Lung (tissue), 12 donors: ENCODE data around the gene BCL7C. TPM values are rescaled to one million over a fixed set of nuclear protein-coding genes. Genes with fewer than 3 reads are reported as not detected.

Experiments
- ATAC-seq: fragments of 200-7000 bp; cut with Tn5 transposase; one replicate; pipeline ENCODE4 v1.9.1; 2020; ENCODE audit warnings: moderate number of reproducible peaks; ENCODE audit not compliant: insufficient read depth, low FRiP score
- DNase-seq, 3 donors: peaks; one replicate each; pipeline ENCODE4 v3.0.0-alpha.2; 2013 to 2017
- H3K27ac ChIP-seq, 2 donors: one replicate each; pipeline ENCODE4 v1.5.1; 2013; ENCODE audit warnings: mild to moderate bottlenecking in 2 of 2, moderate library complexity in 2 of 2, control low read depth in 1 of 2, inconsistent platforms in 1 of 2, low read depth in 1 of 2, low read length in 1 of 2
- H3K27me3 ChIP-seq, 3 donors: one replicate each; pipeline ENCODE4 v1.5.1; 2013; ENCODE audit warnings: low read length in 2 of 3; ENCODE audit not compliant: control insufficient read depth in 3 of 3, insufficient read depth in 3 of 3
- H3K36me3 ChIP-seq, 4 donors: one replicate each; pipeline ENCODE4 v1.5.1; 2013; ENCODE audit warnings: low read length in 4 of 4, mild to moderate bottlenecking in 1 of 4, moderate library complexity in 1 of 4; ENCODE audit not compliant: control insufficient read depth in 4 of 4, insufficient read depth in 4 of 4
- H3K4me1 ChIP-seq, 5 donors: one replicate each; pipeline ENCODE4 v1.5.1; 2013; ENCODE audit warnings: low read length in 5 of 5, mild to moderate bottlenecking in 2 of 5, moderate library complexity in 1 of 5; ENCODE audit not compliant: control insufficient read depth in 5 of 5, insufficient read depth in 5 of 5
- H3K4me3 ChIP-seq: one replicate; pipeline ENCODE4 v1.5.1; 2013; ENCODE audit warnings: mild to moderate bottlenecking, control low read depth, moderate library complexity
- H3K9ac ChIP-seq, 2 donors: one replicate each; pipeline ENCODE4 v1.5.1; 2013; ENCODE audit warnings: low read length in 2 of 2, control low read depth in 1 of 2; ENCODE audit not compliant: insufficient read depth in 1 of 2
- H3K9me3 ChIP-seq, 4 donors: one replicate each; pipeline ENCODE4 v1.5.1; 2013; ENCODE audit warnings: low read length in 3 of 4, mild to moderate bottlenecking in 1 of 4, moderate library complexity in 1 of 4; ENCODE audit not compliant: control insufficient read depth in 4 of 4, insufficient read depth in 3 of 4
- CTCF ChIP-seq: IDR thresholded peaks from 2 replicates; pipeline ENCODE4 v1.5.1; 2012; ENCODE audit warnings: mild to moderate bottlenecking; ENCODE audit errors: control extremely low read depth, extremely low read depth
- WGBS, 2 donors: extraction: QIAGEN DNeasy Blood & Tissue Kit; methylation state at CpG; one replicate each; pipeline ENCODE4 v1.1.7; 2013; 5-methylcytosine and 5-hydroxymethylcytosine counted together
- polyA plus RNA-seq, 2 donors: library from polyadenylated mRNA; stranded (reverse); fragments of 200-250 nt; gene quantifications; one replicate each; pipeline ENCODE4 v1.2.1, GENCODE V29; 2013
- total RNA-seq, 2 donors: library from RNA; depleted of rRNA in 1 of 2; stranded (reverse); fragments of >200 nt in 1 of 2; gene quantifications; one replicate each; pipeline ENCODE4 v1.2.1, GENCODE V29; 2014 to 2021
- donor health status: control.
- donor health status: control.
- donor health status: Bipolar disorder and iron deficiency.
- donor health status: healthy.
- donor health status: DM: yes; HTN: yes; CAD: no.

BCL7C gene
- total and polyA plus RNA-seq, 4 donors: 18.2 to 51.8 (median 28.3) TPM

- no peaks in the 10 kb centered on the region for H3K27me3 ChIP-seq
- DNase-seq: no peak
- H3K36me3 ChIP-seq: peaks cover 3 to 37% (median 16%) of the 10 kb centered on the region in 4 donors
- no peak overlapping the region for H3K4me3 ChIP-seq
- no peak for TF ChIP-seq CTCF
- ATAC-seq: no peak
- no peak overlapping the region for H3K9ac ChIP-seq
- H3K4me1 ChIP-seq: peaks cover 0 to 8% (median 0%) of the 10 kb centered on the region in 5 donors
- peaks cover 0 to 2% (median 0%) of the 10 kb centered on the region in 4 donors for H3K9me3 ChIP-seq
- H3K27ac ChIP-seq: no peak overlapping the region
- 94 to 96% methylated on average over 35 of the region's 35 CpGs for WGBS, 2 donors
Observed at GRCh38 chr16:30930160-30930571, 36.3 kb upstream of the BCL7C start.

GRCh38 chr16:30929167-30929566 is 35.3 kb upstream of the BCL7C start:
- no peak for ATAC-seq
- DNase-seq: no peak
- Histone ChIP-seq H3K9ac (no peak overlapping the region), H3K9me3 (peaks cover 0 to 2% (median 0%) of the 10 kb centered on the region in 4 donors), H3K4me1 (peaks cover 0 to 8% (median 7%) of the 10 kb centered on the region in 5 donors), H3K27me3 (no peaks in the 10 kb centered on the region), H3K27ac (no peak overlapping the region), H3K36me3 (peaks cover 3 to 35% (median 14%) of the 10 kb centered on the region in 4 donors), H3K4me3 (no peak overlapping the region)
- 84 to 86% methylated on average over 7 of the region's 7 CpGs for WGBS, 2 donors
- TF ChIP-seq CTCF: no peak

GRCh38 chr16:30928390-30928789 is 34.5 kb upstream of the BCL7C start:
- Histone ChIP-seq H3K27ac (no peak overlapping the region), H3K4me1 (peaks cover 0 to 8% (median 7%) of the 10 kb centered on the region in 5 donors), H3K9me3 (peaks cover 0 to 2% (median 0%) of the 10 kb centered on the region in 4 donors), H3K27me3 (no peaks in the 10 kb centered on the region), H3K4me3 (no peak overlapping the region), H3K9ac (no peak overlapping the region), H3K36me3 (peaks cover 3 to 35% (median 14%) of the 10 kb centered on the region in 4 donors)
- DNase-seq (no peak), ATAC-seq (no peak)
- TF ChIP-seq CTCF: no peak
- WGBS, 2 donors: 91 to 93% methylated on average over 11 of the region's 11 CpGs
